ENCODE measurements around the gene CHMP4A.

The CHMP4A gene

DNA sequence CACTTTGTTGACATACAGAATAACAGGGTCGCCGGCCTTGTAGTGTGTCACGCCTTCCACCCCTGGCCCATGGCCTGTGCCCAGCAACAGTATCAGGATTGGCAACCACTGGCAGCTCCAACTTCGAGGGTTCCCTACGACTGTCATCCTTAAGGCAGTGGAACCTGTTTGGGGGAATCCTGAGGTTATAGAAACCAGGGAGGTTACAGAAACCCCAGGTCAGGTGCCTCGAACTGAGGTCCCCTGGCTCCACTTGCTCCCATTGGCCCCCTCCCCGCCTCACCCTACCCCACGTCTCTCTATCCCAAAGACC is 18.5 kb downstream of the CHMP4A start:
- no peak for DNase-seq

DNA sequence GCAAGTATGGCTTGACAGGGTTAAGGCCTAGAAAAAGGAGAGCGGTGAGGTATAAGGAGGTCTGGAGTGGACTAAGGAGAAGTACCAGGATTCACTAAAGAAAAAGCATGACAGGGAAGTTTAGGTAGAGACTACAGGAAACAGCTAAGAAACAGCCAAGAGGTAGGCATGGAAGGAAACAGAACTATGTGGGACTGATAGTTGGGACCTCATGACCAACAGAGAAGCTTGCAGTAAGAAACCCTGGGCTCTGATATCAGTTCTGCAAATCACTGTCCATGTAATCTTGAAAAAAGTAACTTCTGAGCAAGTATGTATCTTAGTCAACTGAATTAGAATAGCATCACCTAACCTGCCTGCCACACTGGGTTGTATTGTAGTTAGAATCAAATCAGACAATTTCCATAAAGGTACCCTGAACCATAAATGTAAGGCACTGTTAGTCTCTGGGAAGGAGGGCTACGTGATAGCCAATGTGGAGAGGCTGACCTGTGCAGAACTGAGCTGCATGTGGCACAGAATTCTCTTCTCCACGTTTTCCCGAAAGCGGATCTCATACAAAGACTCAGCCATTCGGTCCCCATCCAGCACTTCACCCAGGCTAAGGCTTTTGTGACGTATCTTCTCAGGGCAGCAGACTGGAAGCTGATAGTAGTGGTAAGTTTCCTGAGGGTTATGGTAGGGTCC is 19.0 kb downstream of the CHMP4A start:
- no peak for DNase-seq

DNA sequence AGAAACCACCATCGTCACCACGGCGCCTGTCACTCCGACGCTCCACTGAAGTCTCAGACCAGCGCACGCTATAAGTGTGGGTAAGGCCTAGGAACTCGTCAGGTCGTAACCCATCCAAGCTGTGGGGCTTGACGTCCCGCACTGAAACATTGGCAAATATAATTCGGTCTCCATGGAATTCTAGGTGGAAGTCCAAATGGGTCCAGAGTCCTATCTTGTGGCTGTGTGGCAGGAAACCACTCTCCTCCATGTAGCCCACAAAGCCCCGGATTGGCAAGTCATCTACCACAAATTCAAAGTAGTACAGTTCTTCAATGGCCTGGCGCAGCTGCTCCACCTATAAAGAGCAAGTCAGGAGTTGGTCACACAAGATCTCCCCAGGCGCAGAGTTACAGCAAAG is 20.4 kb downstream of the CHMP4A start:
- DNase-seq: no peak

DNA sequence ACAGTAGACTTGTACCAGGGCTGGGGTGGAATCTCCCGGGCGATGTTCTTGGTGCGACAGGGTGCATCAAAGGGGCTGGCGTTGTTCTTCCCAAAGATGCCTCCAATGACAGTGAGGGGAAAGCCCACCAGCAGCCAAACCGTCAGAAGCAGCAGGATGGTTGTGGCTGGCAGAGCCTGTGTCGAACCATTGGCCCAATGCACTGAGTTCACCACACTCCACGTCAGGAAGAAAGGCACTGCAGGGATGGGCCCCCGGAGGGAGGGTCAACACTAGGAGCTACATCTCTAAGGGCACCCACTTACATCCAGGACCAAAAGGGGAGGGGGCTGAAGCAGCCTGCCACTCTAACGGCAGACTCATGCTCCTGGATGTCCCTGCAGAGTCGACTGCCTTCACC is 22.9 kb downstream of the CHMP4A start:
- DNase-seq: no peak

DNA sequence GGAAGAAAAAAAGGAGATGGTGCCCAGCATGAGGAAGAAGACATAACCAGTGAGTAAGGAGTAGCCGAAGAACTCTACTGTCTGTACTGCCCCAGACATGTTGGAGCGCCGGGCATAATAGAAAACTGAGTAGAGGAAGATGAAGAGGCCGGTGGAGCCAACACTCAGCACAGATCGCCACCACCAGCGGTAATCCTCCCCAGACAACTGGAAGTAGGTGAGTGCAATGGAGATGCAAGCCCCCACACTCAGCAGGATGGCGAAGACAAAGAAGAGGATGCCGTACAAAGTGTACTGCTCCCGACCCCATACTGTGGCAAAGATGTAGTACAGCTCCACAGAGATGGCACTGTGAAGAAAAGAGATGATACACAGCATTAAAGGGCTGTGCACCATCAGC is 23.8 kb downstream of the CHMP4A start:
- no peak for DNase-seq

DNA sequence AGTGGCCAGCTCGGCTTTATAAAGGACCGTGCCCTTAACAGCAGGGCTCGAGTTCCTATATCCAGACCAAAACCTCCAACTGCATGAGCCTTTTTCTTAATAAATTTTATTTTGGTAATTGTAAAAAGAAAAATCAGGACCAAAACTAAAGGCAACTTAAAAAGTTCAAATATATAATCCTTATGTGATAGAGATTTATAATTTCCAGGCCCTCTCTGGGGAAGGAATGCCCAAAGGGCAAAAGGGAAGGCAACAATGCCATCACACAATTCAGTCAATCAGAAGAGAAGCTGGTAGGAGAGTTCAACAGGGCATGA is 24.3 kb downstream of the CHMP4A start:
- DNase-seq: no peak

DNA sequence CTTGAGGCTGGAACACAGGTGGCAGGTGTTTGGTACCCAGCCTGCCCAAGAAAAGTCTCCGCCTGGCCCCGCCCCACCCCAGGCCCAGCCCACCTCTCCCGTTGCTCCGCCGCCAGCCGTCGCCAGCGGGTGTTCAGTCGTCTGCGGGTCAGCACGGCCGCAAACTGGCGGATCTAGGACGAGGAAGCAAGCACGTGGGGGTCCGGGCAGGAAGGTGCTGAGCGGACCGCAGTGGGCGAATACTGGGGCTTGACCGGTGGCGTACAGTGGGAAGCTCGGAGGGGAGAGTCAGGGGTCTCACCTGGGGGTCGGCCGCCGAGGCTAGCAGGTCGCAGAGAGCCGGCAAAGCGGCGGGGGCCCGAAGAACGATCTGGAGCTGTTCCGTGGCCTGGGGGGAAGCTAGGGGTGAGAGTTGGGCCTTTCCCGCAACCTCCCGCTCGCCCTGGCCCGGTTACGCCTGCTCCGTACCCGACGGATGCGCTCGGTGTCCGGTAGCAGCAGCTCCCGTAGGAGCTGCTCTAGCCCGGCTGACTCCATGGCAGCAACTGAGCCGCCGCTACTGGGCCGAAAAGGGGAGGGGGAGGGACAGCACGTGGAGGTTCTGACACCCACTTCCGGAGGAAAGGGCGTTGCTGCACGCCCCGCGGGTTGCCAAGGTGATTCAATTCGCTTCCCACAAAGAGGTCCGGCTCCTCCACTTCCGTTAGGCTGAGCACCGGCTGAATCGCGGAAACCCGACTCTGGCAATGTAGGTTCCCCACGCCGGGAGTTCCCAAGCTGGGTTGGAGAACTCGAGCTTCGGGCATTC is 24.8 kb downstream of the CHMP4A start, which contains the start of gene IPO4:
Gene IPO4, minus strand, starts transcription at position 566 of the 808 bp plus-strand sequence. Its CDS starts 29 bp downstream, at position 537.
- peak; percentile 95 for DNase-seq

DNA sequence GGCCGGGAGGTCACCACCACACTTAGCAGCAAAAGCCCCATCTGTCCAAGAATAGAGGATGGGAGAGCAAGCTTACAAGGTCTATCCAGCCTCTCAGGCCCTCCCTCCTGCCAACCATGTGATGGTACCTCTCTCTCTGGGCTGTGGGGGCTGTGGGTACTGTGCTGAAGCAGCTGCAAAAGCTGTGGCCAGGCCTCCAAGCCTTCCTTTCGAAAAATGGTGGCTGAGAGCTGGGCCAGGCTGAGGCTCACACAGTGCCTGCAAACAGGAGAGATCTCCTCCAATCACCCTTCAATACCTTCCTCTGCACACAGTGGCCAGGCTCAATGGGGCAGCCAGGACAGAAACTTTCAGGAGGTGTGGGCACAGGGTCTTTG is 25.8 kb downstream of the CHMP4A start:
- no peak for DNase-seq

DNA sequence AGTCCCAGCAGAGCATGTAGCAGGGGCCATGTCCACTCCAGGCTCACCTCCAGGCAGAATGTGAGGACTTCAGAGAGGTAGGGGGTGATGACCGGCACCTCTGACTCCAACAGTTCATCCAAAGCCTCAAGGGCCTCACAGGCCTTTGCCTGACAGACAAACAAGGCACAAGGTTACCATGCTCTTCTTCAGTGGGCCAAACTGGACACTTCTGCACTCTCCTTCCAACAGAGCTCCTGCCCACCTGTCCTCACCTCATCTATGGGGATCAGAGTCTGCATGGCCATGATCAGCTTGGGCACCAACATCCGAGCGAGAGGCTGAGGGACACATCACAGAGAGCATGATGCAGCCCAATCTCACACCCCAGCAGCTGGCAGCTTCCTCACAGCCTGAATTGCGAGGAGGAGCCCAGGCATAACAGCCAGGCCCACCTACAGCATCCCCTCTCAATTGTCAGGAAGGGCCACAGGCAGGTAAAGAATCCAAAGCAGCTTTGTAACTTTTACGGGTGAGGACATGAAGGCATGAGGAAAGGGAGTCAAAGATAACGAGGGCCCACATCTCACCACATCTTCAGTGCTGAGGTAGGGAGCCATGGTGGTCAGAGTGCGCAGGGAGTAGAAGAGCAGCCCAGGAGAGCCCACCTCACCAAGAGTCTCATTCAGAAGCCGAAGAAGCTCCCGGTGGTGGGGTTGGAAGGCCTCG is 26.3 kb downstream of the CHMP4A start:
- no peak for DNase-seq

DNA sequence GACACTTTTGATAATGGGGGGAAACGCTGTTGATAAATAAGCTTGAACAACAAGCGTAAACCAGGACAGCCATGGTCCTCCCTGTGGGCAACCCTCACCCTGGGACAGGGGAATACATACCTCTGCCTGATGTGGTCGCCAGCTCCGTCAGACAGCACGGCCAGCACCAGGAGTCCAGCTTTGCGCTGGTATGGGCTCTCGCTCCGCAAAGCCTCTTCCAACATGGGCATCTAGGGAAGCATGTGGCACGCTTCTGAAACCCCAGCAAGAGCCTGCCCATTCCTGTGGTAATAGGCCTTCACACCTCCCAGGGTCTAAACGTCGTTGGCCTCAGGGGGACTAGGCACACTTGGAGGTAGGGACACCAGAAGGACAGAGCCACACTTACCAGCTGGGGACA is 27.5 kb downstream of the CHMP4A start:
- DNase-seq: no peak

DNA sequence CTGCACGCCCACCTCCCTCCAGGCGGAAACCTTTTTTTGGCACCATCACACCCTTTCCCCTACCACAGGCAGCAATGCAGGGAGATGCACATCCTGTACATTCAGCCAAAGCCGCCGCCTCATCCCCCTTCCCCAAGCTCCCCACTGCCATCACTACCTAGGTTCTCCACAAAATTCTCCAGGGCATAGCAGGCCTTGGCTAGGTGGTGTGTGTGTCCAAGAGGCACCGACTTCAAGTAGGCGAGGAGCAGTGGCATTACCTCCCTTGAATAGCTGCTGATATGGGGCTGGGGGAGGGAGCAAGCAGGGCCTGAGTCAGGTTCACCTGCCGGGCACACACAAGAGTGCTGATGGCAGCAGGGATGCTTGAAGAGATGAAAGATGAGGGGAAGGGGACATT is 28.3 kb downstream of the CHMP4A start:
- no peak for DNase-seq

DNA sequence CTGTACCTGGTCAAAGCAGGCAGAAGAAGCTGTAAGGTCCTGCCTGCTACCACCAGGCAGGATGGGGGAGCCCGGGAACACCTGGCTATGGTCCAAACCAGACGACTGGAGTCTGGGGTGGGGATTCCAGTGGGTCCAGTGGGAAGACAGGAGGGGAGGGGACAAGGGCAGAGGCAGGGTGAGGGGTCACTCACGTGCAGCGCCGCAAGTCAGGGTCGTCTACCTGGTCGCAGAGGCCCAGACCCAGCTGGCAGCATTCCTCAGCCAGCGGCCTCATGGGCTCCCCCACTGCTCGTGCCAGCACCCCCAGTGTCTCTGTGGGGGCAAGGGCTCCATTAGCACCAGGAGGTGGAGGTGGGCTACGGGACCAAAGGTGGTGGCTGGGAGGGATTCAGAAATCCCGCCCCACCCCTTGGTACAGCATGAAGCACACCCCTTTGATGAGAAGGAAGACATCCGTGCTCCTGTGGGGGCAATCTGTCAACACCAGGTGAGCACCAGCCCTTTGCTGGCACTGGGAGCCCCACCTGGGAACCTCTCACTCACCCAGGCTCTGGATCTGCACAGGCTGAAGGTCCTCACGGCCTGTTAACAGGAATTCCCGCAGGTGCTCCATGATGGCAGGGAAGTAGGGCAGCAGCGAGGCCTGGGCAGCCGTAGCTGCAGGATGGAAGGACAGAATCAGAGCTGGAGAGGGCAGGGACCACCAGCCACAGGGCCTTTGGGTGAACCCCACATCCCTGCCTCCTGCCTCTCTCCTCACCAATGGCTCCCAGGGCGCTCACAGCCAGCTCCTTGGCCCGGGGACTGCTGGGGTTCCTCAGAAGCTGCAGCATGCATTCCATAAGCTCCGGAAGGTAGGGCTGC is 29.0 kb downstream of the CHMP4A start:
- DNase-seq: no peak

DNA sequence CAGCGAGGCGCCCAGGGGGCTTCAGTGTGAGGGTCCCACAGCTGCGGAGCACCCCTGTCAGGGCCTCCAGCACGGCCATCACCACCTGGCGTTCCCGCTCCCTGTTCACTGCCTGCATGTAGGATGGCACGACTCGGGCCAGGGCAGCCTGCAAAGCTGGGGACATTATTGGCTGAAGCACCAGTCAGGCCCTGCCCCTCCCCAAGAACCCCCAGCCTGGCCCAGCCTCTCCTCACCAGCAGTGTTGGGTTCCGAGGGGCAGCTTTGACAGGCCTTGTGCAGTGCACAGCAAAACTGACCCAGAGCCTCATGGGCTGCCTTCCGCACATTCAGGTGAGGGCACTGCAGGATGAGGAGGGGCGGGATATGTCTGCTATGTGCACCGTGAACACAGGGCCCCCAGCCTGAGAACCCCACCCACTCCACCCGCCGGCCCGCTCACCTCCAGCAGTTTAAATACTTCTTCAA is 30.2 kb downstream of the CHMP4A start:
- DNase-seq: no peak

DNA sequence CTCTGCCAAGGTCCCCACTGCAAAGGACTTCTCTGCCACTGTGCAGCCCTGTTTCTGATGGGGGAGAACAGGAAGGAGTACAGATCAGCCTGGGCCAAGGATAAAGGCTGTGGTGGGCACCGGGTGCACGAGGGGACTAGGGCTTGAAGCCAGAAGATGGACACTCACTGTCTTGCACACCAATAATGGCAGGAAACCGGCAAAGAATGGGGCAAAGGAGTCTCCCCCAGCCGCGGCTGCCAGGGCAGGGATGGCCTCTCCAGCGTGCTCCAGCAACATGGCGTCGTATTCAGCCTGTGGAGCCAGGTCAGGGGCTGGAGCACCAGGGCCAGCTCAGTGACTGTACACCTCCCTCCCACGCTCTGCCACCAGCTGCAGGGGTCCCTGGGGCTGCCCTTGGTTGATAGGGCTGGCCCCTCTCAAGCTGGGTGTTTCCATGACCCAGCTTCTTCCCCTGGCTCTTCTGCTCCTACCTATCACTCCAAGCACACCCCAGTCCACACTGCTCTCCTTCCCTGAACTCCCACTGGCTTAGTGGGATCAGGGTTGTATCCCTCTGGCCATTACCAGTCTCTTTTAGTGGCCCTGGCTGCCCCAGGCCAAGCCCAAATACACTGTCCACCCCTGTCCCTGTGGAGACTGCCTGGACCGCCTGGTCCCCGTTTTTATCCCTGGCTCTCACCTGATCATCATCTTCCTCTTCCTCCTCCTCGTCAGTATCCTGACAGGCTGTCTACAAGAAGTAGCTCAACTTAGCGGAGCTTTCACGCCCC is 31.0 kb downstream of the CHMP4A start:
- DNase-seq: no peak

DNA sequence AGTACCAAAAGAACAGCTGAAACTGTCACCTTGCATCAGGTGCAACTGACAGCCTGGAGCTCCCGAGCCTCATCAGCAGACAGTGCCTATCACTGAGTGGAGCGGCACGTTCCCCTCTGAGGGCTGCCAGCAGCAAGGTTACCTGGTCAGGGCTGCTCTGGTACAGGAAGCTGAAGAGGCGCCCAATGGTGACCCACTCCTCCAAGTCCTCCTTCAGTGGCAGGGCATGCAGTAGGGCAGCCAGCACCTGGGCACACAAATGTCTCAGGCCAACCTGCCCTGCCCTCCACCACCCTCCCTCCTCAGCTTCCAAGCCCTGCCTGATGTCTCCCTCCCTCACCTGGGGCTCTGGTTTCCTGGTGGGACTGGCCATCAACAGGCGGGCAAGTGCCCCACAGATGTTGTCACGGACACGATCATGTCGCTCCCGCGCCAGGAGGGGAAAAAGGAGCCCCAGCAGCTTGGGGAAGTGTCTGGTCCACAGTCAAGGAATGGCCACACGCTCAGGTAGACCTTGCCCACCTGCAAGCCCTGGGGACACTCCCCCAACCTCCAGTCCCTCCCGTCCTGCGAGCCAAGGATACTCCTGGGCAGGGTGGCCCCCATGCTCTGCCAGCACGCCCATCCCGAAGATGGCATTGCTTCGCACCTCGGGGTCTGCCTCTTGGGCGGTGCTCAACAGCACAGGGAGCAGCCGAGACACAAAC is 31.8 kb downstream of the CHMP4A start:
- no peak for DNase-seq

DNA sequence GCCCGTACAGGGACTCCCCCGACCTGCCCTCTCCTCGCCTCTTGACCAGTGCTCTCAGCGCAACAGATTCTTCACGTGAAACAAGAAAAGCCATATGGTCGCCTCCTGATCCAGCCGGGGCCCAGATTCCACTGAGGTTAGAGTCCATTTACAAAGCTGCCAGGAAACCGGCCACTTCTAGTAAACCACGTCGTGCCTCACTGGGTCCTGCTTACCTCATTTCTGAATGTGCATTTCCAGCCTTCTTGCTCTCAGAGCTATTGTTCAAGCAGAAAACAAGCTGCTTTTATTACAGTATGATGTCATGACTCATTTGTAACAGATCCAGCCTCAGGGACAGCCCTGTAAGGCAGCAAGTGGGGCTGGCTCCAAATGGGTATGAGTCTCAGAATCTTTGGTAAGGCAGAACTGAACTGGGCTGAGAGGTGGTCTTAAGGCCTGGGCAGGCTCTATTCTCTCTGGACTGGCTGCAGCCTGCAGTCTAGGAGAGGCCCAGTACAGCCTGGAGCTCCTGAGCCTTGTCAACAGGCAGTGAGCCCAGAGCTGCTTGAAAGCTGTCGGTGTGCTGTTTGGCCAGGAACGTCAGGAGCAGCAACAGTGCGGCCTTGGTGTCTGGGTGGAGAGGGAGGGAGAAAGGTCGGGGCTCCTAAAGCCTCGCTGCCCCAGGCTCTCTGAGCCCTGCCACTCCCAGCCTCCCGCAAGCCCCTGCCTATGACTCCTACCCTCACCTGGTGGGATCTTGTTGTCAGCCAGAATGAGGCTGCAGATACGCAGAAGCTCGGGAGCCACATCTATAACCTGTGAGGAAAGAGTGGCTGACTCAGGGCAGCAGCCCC is 33.1 kb downstream of the CHMP4A start:
- peak; percentile 94 for DNase-seq

DNA sequence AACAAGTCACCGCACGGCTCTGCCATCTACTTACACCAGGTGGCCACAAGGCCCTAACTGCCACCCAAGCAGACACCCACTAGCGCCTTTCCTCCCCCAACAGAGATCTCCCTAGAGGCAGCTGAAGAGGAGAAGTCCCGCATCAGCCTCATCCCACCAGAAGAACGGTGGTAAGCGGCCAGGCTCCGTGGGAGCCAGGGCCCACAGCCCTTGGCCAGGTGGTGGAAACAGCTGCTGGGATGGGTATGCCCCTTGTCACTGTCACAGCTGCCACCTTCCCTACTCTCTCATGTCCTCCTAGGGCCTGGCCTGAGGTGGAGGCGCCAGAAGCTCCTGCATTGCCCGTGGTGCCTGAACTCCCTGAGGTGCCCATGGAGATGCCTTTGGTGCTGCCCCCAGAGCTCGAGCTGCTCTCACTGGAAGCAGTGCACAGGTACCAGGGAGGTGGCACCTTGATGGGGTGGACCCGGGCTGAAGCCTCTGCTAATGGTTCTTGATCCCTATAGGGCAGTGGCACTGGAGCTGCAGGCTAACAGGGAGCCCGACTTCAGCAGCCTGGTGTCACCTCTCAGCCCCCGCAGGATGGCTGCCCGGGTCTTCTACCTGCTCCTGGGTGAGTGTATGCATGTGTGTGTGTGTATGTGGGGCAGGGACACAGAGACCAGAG is 33.9 kb downstream of the CHMP4A start:
- DNase-seq: no peak

DNA sequence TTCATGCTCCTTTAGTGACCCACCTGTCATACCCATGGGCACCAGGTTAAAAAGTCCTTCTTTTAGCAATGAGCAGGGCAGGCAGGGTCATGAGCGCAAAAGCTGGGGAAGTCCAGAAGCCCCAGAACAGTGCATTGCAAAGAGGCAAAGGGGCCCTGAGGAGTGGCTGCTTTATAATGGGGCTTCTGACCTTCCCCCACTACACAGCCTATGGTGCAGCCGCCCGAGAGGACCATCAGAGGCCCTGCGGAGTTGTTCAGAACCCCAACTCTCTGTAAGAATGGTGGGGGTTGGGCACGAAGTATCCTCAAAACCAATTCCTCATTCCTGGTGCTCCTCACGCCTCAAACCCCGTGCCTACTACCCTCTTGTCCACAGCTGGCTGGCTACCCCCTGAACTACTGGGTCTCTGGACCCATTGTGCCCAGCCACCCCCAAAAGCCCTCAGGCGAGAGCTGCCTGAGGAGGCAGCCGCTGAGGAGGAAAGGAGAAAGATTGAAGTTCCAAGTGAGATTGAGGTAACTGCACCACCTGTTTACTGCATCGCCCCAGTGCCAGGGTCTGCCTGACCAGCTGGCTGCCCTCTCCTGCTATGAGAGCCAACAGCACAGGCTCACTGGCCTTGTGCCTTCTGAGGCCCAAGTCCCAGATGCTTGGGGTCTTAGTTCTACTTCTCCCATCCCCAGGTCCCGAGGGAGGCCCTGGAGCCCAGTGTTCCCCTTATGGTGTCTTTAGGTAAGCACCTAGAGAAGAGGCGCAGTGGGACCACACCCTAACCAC is 34.7 kb downstream of the CHMP4A start:
- no peak for DNase-seq

DNA sequence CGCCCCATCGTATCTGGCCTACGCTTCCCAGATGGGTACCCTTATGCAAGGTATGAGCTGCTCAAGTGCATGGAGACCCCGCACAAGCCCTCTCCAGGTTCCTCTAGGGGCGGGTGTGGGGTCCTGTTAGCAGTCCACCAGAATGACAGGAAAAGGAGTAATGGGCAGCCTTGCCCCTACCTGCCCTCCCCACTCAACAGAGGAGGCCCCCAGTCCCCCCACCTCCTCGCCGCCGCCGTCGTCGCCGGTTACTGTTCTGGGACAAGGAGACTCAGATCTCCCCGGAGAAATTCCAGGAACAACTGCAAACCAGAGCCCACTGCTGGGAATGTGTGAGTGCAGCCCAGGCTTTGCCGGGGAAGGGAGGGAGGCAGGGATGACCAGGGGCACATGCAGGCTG is 35.4 kb downstream of the CHMP4A start:
- DNase-seq: no peak
